Activated CD4-positive, alpha-beta memory T cell treated with anti-CD3 and anti-CD28 coated beads, Interleukin-2, amount 10 ng/mL, durations not matched to agents 7 days and 5 days (primary cell): Measurements from ENCODE around the gene EML4. TPM values are rescaled to one million over a fixed set of nuclear protein-coding genes. Genes with fewer than 3 reads are reported as not detected.

ENCODE experiments used
- CTCF ChIA-PET: fragments of 350-600 bp; sonication (Branson Sonifier 250); formaldehyde crosslinking; loops from one replicate; lab custom pipeline; 2021; ENCODE audit warnings: antibody characterized with exemption, inconsistent platforms; lab: Charles Lee
- POLR2A ChIA-PET: fragments of 350-600 bp; sonication (Branson Sonifier 250); formaldehyde crosslinking; loops from one replicate; lab custom pipeline; 2021; ENCODE audit warnings: antibody characterized with exemption; lab: Charles Lee
- DNase-seq: peaks from one replicate; pipeline ENCODE4 v3.0.0-alpha.2; 2020
- H3K27ac Mint-ChIP-seq: one replicate; pipeline ENCODE4 v1.8.0; 2021; ENCODE audit warnings: mild to moderate bottlenecking, mixed read lengths
- H3K27me3 Mint-ChIP-seq: one replicate; pipeline ENCODE4 v1.8.0; 2021; ENCODE audit warnings: mixed read lengths
- H3K36me3 Mint-ChIP-seq: one replicate; pipeline ENCODE4 v1.8.0; 2021; ENCODE audit warnings: low read depth, mixed read lengths
- H3K4me1 Mint-ChIP-seq: one replicate; pipeline ENCODE4 v1.8.0; 2021; ENCODE audit warnings: mixed read lengths
- H3K4me3 Mint-ChIP-seq: one replicate; pipeline ENCODE4 v1.8.0; 2021; ENCODE audit warnings: mild to moderate bottlenecking, mixed read lengths
- H3K9me3 Mint-ChIP-seq: one replicate; pipeline ENCODE4 v1.8.0; 2021; ENCODE audit warnings: mixed read lengths
- total RNA-seq, 2 experiments: library from RNA; stranded (reverse); gene quantifications; one replicate each; pipeline ENCODE4 v1.2.3, GENCODE V29; 2021

The EML4 gene
- total RNA-seq, 2 experiments from 2014 or later, result 130 to 133 TPM

DNA sequence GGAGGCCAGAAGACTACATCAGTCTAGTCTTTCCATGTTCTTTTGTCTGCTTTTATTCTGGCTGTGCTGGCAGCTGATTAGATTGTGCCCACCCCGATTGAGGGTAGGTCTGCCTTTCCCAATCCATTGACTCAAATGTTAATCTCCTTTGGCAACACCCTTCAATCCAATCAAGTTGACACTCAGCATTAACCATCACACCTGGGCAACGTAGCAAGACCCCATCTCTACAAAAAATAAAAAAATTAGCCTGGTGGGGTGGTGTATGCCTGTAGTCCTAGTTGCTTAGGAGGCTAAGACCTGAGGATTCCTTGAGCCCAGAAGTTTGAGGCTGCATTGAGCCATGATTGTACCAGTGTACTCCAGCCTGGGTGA is 33.5 kb downstream of the EML4 start:
- CTCF ChIA-PET, result no interaction called here
- H3K27ac Mint-ChIP-seq, result no peak overlapping the region
- peaks cover 22% of the 10 kb centered on the region for H3K36me3 Mint-ChIP-seq
- no peaks in the 10 kb centered on the region for H3K27me3 Mint-ChIP-seq
- no peak overlapping the region for H3K4me3 Mint-ChIP-seq
- no peak for DNase-seq
- H3K9me3 Mint-ChIP-seq, result no peaks in the 10 kb centered on the region
- POLR2A ChIA-PET, result no interaction called here
- peaks cover 30% of the 10 kb centered on the region for H3K4me1 Mint-ChIP-seq

DNA sequence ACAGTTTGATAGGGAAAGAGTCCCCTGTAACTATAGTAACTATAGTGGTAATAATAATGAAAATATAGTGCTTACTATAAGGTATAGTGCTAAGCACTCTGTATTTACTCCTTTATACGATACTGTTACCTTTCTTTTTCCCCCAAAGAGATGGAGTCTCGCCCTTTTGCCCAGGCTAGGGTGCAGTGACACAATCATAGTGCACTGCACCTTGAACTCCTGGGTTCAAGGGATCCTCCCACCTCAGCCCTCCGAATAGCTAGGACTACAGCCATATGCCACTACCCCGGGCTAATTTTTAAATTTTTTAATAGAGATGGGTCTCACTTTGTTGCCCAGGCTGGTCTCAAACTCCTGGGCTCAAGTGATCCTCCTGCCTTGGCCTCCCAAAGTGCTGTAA is 34.6 kb downstream of the EML4 start:
- peaks cover 24% of the 10 kb centered on the region for H3K4me1 Mint-ChIP-seq
- no peak overlapping the region for H3K4me3 Mint-ChIP-seq
- DNase-seq, result no peak
- ChIA-PET POLR2A (no interaction called here), CTCF (interaction anchor here (0.9 to 1.7 kb wide), 2 partner anchors 113 to 117 kb away, joined by 3 to 6 read pairs; no protein-coding TSS in a partner anchor)
- H3K9me3 Mint-ChIP-seq, result no peaks in the 10 kb centered on the region
- H3K36me3 Mint-ChIP-seq, result peaks cover 18% of the 10 kb centered on the region
- no peaks in the 10 kb centered on the region for H3K27me3 Mint-ChIP-seq
- H3K27ac Mint-ChIP-seq, result no peak overlapping the region

DNA sequence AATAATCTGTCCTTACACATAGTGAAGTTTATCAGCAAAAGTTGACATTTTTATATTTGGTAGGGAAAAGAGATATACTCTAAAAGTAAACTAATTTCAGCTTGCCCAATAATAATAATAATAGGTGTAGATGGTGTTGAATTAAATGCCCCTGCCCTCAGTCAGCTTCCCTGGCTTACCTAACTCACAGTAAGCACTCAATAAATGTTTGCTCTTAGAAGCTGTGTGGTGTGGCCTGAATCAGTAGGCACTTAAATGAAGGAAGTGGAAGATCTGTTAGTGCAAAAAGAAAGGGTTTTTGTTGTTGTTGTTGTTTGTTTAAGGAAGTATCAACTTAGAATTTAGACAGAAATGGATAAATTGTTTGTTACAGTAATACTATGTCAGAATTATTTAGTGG is 36.2 kb downstream of the EML4 start:
- Mint-ChIP-seq H3K36me3 (peaks cover 18% of the 10 kb centered on the region), H3K4me1 (peaks cover 20% of the 10 kb centered on the region), H3K9me3 (no peaks in the 10 kb centered on the region), H3K27me3 (no peaks in the 10 kb centered on the region), H3K4me3 (no peak overlapping the region), H3K27ac (no peak overlapping the region)
- ChIA-PET CTCF (interaction anchor here (1.7 kb wide), 1 partner anchor 119 kb away, joined by 6 read pairs; no protein-coding TSS in a partner anchor), POLR2A (no interaction called here)
- no peak for DNase-seq

DNA sequence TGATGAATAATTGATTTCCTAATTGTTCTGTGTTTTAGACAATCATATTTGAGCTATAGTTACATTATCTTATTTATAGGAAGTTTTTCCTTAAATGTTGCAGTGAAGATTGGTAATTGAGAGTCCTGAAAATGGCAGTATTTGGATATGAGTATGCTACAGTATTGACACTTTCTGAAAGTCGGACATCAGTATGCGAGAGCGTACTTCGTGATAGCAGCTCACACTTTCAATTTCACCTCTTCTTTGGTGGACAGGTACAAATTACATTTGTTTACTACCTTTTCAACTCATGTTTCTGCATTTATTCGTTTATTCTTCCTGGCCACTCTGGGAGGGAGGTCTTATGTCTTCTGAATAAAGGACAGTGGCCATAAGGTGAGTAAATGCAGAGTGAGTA is 38.7 kb downstream of the EML4 start:
- H3K27ac Mint-ChIP-seq, result no peak overlapping the region
- POLR2A ChIA-PET, result no interaction called here

DNA sequence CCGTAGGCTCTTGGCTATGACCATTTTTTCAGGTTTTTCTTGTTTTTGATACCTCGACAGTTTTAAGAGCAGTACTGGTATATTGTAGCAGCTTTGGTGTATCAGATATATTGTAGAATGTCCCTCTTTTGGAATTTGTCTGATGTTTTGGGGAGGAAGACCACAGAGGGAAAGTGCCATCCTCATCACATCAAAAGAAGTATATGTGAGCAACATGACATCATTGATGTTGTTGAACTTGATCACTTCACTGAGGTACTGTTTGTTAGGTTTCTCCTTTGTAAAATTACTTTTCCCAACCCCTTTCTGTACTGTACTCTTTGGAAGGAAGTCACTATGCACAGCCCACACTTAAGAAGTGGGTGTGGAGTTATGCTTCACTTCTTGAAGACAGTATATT is 41.0 kb downstream of the EML4 start:
- no peaks in the 10 kb centered on the region for H3K9me3 Mint-ChIP-seq
- POLR2A ChIA-PET, result no interaction called here
- no peaks in the 10 kb centered on the region for H3K27me3 Mint-ChIP-seq
- peaks cover 29% of the 10 kb centered on the region for H3K4me1 Mint-ChIP-seq
- H3K36me3 Mint-ChIP-seq, result peaks cover 33% of the 10 kb centered on the region
- H3K27ac Mint-ChIP-seq, result no peak overlapping the region
- no peak for DNase-seq
- CTCF ChIA-PET, result no interaction called here
- no peak overlapping the region for H3K4me3 Mint-ChIP-seq

More for the DNA sequence above, 38.7 kb downstream of the EML4 start:
- Mint-ChIP-seq H3K9me3 (no peaks in the 10 kb centered on the region), H3K36me3 (peaks cover 23% of the 10 kb centered on the region), H3K27me3 (no peaks in the 10 kb centered on the region), H3K4me1 (peaks cover 26% of the 10 kb centered on the region), H3K4me3 (no peak overlapping the region)
- CTCF ChIA-PET, result interaction anchor here (1.4 to 1.7 kb wide), 2 partner anchors 67 to 111 kb away, joined by 3 read pairs; no protein-coding TSS in a partner anchor
- no peak for DNase-seq

DNA sequence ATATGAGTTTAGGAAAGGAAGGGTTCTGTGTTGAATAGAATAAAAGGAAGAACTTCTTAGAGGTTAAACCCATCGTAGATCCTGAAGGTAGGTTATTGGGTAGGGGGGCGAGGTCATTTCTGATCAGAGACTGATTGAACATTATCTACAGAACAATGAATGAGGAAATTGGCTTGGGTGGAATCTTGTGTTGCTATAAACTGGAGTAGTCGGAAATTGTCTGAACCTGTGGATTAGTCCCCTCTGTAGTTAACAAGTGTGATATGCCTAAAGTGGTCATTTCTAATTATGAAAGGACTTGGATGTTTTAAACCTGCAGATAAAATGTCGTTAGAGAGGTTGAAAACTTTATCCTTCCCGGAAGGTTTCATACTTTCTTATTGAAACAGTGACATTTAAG is 42.1 kb downstream of the EML4 start:
- Mint-ChIP-seq H3K4me1 (peaks cover 26% of the 10 kb centered on the region), H3K4me3 (no peak overlapping the region), H3K27ac (no peak overlapping the region), H3K9me3 (no peaks in the 10 kb centered on the region), H3K27me3 (no peaks in the 10 kb centered on the region), H3K36me3 (peaks cover 33% of the 10 kb centered on the region)
- DNase-seq, result no peak
- ChIA-PET POLR2A (no interaction called here), CTCF (interaction anchor here (0.9 kb wide), 1 partner anchor 10 kb away, joined by 3 read pairs; no protein-coding TSS in a partner anchor)

DNA sequence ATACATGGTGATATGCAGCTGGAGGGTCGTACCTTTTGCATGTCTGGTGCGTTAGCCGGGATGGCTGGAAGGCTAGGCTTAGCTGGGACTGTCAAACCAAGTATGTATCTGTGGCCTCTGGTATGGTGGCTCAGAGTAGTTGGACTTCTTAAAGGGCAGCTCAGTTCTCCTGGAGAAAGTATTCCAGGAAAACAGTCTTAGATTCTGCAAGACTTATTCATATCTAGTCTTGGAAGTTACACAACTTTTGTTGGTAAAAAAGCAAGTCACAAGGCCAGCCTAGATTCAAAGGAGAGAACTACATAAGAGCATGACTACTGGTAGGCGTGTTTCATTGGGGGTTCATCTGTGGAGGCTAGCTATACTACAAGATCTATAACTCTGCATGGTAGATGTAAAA is 45.5 kb downstream of the EML4 start:
- H3K27me3 Mint-ChIP-seq, result no peaks in the 10 kb centered on the region
- peaks cover 28% of the 10 kb centered on the region for H3K4me1 Mint-ChIP-seq
- ChIA-PET CTCF (interaction anchor here (2.0 kb wide), 1 partner anchor 114 kb away, joined by 5 read pairs; no protein-coding TSS in a partner anchor), POLR2A (no interaction called here)
- no peak overlapping the region for H3K27ac Mint-ChIP-seq
- no peak overlapping the region for H3K4me3 Mint-ChIP-seq
- no peak for DNase-seq
- H3K36me3 Mint-ChIP-seq, result peaks cover 37% of the 10 kb centered on the region
- H3K9me3 Mint-ChIP-seq, result no peaks in the 10 kb centered on the region

DNA sequence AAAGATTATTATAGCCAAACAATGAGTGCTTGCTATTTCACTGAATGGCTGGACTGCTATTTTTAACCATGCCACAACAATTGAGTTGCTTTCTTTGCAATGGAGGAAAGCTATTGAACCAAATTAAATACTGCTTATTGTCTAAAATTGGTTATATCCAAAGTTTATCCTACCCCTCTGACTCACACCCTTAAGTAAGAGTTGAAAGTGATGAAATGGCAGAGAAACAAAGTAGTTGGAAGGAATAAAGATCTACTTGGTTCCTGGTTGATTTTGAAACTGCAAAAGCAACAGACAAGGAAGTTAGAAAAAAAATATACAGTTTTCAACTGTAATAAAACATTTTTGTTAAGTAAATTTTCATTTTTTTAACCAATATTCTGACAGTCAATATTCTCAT is 47.5 kb downstream of the EML4 start:
- no peaks in the 10 kb centered on the region for H3K27me3 Mint-ChIP-seq
- peaks cover 28% of the 10 kb centered on the region for H3K4me1 Mint-ChIP-seq
- H3K4me3 Mint-ChIP-seq, result no peak overlapping the region
- ChIA-PET CTCF (interaction anchor here (1.3 to 1.5 kb wide), 2 partner anchors 112 to 121 kb away, joined by 3 read pairs; no protein-coding TSS in a partner anchor), POLR2A (no interaction called here)
- no peak overlapping the region for H3K27ac Mint-ChIP-seq
- peaks cover 36% of the 10 kb centered on the region for H3K36me3 Mint-ChIP-seq
- no peaks in the 10 kb centered on the region for H3K9me3 Mint-ChIP-seq
- no peak for DNase-seq

DNA sequence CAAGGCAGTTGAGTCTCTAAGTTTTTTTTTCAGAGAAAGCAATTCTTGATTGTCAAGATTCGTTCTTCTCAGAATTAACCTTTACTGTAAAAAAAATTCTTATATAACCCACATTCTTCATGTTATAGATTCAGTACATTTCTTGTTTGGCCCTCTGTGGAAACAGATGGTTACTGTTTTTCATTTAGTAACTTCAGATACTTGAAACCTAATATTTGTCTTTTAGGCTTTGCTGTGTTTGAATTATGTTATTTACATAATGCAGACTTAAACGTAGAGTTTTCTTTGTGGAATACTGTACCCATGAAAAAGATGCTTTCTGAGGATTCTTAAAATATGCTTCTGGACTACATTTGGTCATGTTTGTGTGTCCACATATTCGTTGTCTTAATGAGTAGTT is 48.2 kb downstream of the EML4 start:
- Mint-ChIP-seq H3K4me3 (no peak overlapping the region), H3K27me3 (no peaks in the 10 kb centered on the region), H3K9me3 (no peaks in the 10 kb centered on the region), H3K4me1 (peaks cover 28% of the 10 kb centered on the region), H3K27ac (no peak overlapping the region), H3K36me3 (peaks cover 36% of the 10 kb centered on the region)
- POLR2A ChIA-PET, result no interaction called here
- CTCF ChIA-PET, result interaction anchor here (1.5 kb wide), 1 partner anchor 122 kb away, joined by 3 read pairs; no protein-coding TSS in a partner anchor
- DNase-seq, result no peak

DNA sequence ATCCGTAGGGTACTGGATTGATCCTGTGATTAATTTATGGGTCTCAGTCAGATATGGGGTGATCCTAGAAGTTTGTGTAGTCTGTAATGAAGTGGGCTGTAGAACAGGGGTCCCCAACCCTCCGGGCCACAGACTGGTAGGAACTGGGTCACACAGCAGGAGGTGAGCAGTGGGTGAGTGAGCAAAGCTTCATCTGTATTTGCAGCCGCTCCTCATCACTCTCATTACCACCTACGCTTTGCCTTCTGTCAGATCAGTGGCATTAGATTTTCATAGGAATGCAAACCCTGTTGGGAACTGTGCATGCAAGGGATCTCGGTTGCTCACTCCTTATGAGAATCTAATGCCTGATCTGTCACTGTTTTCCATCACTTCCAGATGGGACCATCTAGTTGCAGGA is 48.8 kb downstream of the EML4 start:
- no peak for DNase-seq
- Mint-ChIP-seq H3K27me3 (no peaks in the 10 kb centered on the region), H3K9me3 (no peaks in the 10 kb centered on the region), H3K4me3 (no peak overlapping the region), H3K36me3 (peaks cover 36% of the 10 kb centered on the region), H3K27ac (no peak overlapping the region), H3K4me1 (peaks cover 27% of the 10 kb centered on the region)
- POLR2A ChIA-PET, result no interaction called here
- CTCF ChIA-PET, result no interaction called here

DNA sequence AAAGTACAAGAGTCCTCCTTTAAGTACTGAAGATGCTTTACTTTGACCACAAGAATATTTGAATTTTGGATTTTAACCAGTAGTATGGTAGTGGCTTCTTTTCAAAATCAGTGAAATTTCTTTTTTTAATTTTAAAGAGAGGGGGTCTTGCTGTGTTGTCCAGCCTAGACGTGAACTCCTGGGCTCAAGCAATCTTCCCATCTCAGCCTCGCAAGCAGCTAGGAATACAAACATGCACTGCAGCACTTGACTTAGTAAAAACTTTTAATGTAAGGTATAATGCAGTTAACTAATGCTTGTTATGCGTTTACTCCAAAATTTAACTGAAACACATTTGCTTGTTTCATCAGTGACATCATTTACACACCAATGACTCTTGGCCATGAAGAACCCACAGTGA is 49.6 kb downstream of the EML4 start:
- POLR2A ChIA-PET, result no interaction called here
- CTCF ChIA-PET, result no interaction called here
- H3K9me3 Mint-ChIP-seq, result no peaks in the 10 kb centered on the region

DNA sequence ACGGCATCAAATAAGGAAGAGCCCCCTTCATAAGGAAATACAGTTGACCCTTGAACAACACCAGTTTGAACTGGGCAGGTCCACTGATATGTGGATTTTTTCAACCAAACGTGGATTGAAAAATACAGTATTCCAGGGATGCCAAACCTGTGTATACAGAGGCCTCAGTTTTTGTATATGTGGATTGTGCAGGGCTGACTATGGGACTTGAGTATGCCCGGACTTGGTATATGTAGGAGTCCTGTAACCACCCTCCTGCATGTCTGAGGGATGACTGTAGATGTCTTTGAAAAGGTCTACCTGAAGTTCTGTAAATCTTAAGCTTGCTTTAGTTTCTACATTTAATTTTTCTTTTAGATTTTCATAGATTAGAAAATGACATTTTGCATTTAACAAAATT is 50.0 kb downstream of the EML4 start:
- H3K27ac Mint-ChIP-seq, result no peak overlapping the region
- H3K9me3 Mint-ChIP-seq, result no peaks in the 10 kb centered on the region
- DNase-seq, result no peak
- H3K36me3 Mint-ChIP-seq, result peaks cover 41% of the 10 kb centered on the region
- H3K27me3 Mint-ChIP-seq, result no peaks in the 10 kb centered on the region
- CTCF ChIA-PET, result no interaction called here
- peaks cover 33% of the 10 kb centered on the region for H3K4me1 Mint-ChIP-seq
- no peak overlapping the region for H3K4me3 Mint-ChIP-seq
- POLR2A ChIA-PET, result no interaction called here

More for the DNA sequence above, 49.6 kb downstream of the EML4 start:
- Mint-ChIP-seq H3K4me1 (peaks cover 31% of the 10 kb centered on the region), H3K4me3 (no peak overlapping the region), H3K27me3 (no peaks in the 10 kb centered on the region), H3K36me3 (peaks cover 40% of the 10 kb centered on the region), H3K27ac (no peak overlapping the region)
- DNase-seq, result no peak

DNA sequence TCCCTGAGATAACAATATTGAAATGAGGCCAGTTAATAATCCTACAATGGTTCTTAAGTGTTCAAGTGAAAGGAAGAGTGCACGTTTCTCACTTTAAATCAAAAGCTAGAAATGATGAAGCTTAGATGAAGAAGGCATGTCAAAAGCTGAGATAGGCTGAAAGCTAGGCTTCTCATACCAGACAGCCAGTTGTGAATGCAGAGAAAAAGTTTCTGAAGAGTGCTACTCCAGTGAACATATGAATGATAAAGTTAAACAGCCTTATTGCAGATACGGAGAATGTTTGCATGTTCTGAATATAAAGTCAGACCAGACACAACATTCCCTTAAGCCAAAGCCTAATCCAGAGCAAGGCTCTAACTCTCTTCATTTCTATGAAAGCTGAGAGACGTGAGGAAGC is 51.4 kb downstream of the EML4 start:
- Mint-ChIP-seq H3K36me3 (peaks cover 44% of the 10 kb centered on the region), H3K9me3 (no peaks in the 10 kb centered on the region), H3K27ac (no peak overlapping the region), H3K4me3 (no peak overlapping the region), H3K4me1 (peaks cover 39% of the 10 kb centered on the region), H3K27me3 (no peaks in the 10 kb centered on the region)
- no peak for DNase-seq
- POLR2A ChIA-PET, result interaction anchor here (1.1 kb wide), 1 partner anchor 22 kb away, joined by 3 read pairs; no protein-coding TSS in a partner anchor
- CTCF ChIA-PET, result interaction anchor here (1.3 to 1.6 kb wide), 3 partner anchors 9 to 124 kb away, joined by 3 to 4 read pairs (median 4); no protein-coding TSS in a partner anchor
